Common myeloid progenitor, CD34-positive (primary cell): ENCODE data around the gene ERGIC1.

Experiments used
- CTCF ChIA-PET: fragments of 350-600 bp; sonication (Branson Sonifier 250); formaldehyde crosslinking; loops from one replicate; lab custom pipeline; 2021; ENCODE audit warnings: antibody characterized with exemption; lab: Charles Lee
- POLR2A ChIA-PET: fragments of 350-600 bp; sonication (Branson Sonifier 250); formaldehyde crosslinking; loops from one replicate; lab custom pipeline; 2021; ENCODE audit warnings: antibody characterized with exemption; lab: Charles Lee
- DNase-seq, 3 donors: peaks; one replicate each; pipeline versions ENCODE4 v3.0.0 to v3.0.0-alpha.2; 2013
- H3K27ac ChIP-seq, 2 experiments: 1 replicate in 1 of 2; 2 replicates in 1 of 2; pipeline ENCODE4 v1.7.0; 2013; ENCODE audit warnings: inconsistent platforms in 2 of 2, low read length in 2 of 2, mild to moderate bottlenecking in 2 of 2, low read depth in 1 of 2, moderate library complexity in 1 of 2; ENCODE audit not compliant: severe bottlenecking in 2 of 2, insufficient read depth in 1 of 2, poor library complexity in 1 of 2
- H3K27me3 ChIP-seq, 5 experiments: replicated peaks in 2 of 5; 1 replicate in 3 of 5; 2 replicates in 2 of 5; pipeline versions ENCODE4 v1.6.1 to v1.7.0; 2013; ENCODE audit warnings: low read length in 4 of 5, mild to moderate bottlenecking in 2 of 5, moderate library complexity in 2 of 5, inconsistent platforms in 1 of 5; ENCODE audit not compliant: insufficient read depth in 5 of 5, control insufficient read depth in 4 of 5
- H3K36me3 ChIP-seq, 4 experiments: 1 replicate in 2 of 4; 2 replicates in 2 of 4; pipeline versions ENCODE4 v1.6.1 to v1.7.0; 2013; ENCODE audit warnings: low read length in 3 of 4, control low read depth in 1 of 4, mild to moderate bottlenecking in 1 of 4; ENCODE audit not compliant: control insufficient read depth in 4 of 4, insufficient read depth in 4 of 4
- H3K4me1 ChIP-seq, 4 experiments: 1 replicate in 3 of 4; 2 replicates in 1 of 4; pipeline versions ENCODE4 v1.6.1 to v1.7.1; 2013; ENCODE audit warnings: low read length in 3 of 4, mild to moderate bottlenecking in 3 of 4, control low read depth in 1 of 4, inconsistent platforms in 1 of 4, moderate library complexity in 1 of 4; ENCODE audit not compliant: control insufficient read depth in 4 of 4, insufficient read depth in 4 of 4; ENCODE audit errors: control extremely low read depth in 1 of 4
- H3K4me3 ChIP-seq, 7 experiments: 1 replicate in 4 of 7; 2 replicates in 3 of 7; pipeline versions ENCODE4 v1.5.1 to v1.7.0; 2013; ENCODE audit warnings: mild to moderate bottlenecking in 7 of 7, low read length in 6 of 7, moderate library complexity in 6 of 7, inconsistent platforms in 2 of 7, low read depth in 2 of 7, control low read depth in 1 of 7; ENCODE audit not compliant: insufficient read depth in 4 of 7, control insufficient read depth in 1 of 7; ENCODE audit errors: extremely low read depth in 1 of 7
- H3K9me3 ChIP-seq, 5 experiments: 1 replicate in 4 of 5; 2 replicates in 1 of 5; pipeline versions ENCODE4 v1.6.1 to v1.7.1; 2013; ENCODE audit warnings: low read length in 4 of 5, mild to moderate bottlenecking in 2 of 5, inconsistent platforms in 1 of 5, low read depth in 1 of 5, moderate library complexity in 1 of 5; ENCODE audit not compliant: control insufficient read depth in 4 of 5, insufficient read depth in 2 of 5; ENCODE audit errors: control extremely low read depth in 1 of 5
- WGBS: methylation state at CpG from one replicate; pipeline ENCODE4 v1.1.5; 2013; ENCODE audit not compliant: insufficient coverage; 5-methylcytosine and 5-hydroxymethylcytosine counted together

The ERGIC1 gene

DNA sequence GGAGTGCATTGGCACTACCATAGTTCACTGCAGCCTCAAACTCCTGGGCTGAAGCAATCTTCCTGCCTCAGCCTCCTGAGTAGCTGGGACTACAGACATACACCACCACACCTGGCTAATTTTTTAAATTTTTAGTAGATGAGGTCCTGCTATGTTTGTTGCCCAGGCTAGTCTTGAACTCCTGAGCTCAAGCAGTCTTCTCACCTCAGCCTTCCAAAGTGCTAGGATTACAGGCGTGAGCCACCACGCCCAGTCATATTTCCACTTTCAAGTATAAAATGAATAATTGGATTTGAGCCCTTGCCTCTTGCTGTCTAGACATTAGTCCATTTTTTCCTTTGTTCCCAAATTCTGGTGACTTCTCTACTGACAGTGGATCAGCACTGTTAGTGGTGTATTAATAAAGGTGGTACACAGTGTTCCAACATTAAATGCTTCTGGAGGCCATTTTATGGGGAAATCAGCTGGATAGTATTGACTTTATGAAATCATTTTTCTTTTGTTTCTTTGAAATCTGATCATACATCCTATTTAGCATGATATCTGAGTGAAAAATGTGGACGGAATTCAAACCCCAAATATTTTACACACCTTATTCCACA is 165.4 kb downstream of the ERGIC1 start:
- no CpG with 5 or more reads among the region's 3 CpGs for WGBS
- peaks cover 6 to 30% (median 22%) of the 10 kb centered on the region in 4 experiments for H3K36me3 ChIP-seq
- ChIA-PET POLR2A (no interaction called here), CTCF (interaction anchor here (1.0 to 1.1 kb wide), 3 partner anchors 8 to 18 kb away, joined by 3 to 4 read pairs (median 4); no protein-coding TSS in a partner anchor)
- peaks cover 2 to 26% (median 8%) of the 10 kb centered on the region in 4 experiments for H3K4me1 ChIP-seq
- no peaks in the 10 kb centered on the region for H3K9me3 ChIP-seq
- H3K27me3 ChIP-seq: no peaks in the 10 kb centered on the region
- DNase-seq: no peak
- H3K4me3 ChIP-seq: no peak overlapping the region
- H3K27ac ChIP-seq: no peak overlapping the region

GRCh38 chr5:172999974-173000373 is 165.9 kb downstream of the ERGIC1 start:
- Histone ChIP-seq H3K27ac (no peak overlapping the region), H3K4me3 (no peak overlapping the region), H3K9me3 (no peaks in the 10 kb centered on the region), H3K27me3 (no peaks in the 10 kb centered on the region), H3K4me1 (peaks cover 2 to 26% (median 8%) of the 10 kb centered on the region in 4 experiments), H3K36me3 (peaks cover 5 to 27% (median 18%) of the 10 kb centered on the region in 4 experiments)
- POLR2A ChIA-PET: interaction anchor here (0.7 kb wide), 1 partner anchor 108 kb away, joined by 3 read pairs; no protein-coding TSS in a partner anchor
- 100% methylated on average over 1 of the region's 1 CpG for WGBS
- CTCF ChIA-PET: interaction anchor here (1.0 to 1.1 kb wide), 3 partner anchors 9 to 18 kb away, joined by 3 to 4 read pairs (median 4); no protein-coding TSS in a partner anchor
- no peak for DNase-seq

DNA sequence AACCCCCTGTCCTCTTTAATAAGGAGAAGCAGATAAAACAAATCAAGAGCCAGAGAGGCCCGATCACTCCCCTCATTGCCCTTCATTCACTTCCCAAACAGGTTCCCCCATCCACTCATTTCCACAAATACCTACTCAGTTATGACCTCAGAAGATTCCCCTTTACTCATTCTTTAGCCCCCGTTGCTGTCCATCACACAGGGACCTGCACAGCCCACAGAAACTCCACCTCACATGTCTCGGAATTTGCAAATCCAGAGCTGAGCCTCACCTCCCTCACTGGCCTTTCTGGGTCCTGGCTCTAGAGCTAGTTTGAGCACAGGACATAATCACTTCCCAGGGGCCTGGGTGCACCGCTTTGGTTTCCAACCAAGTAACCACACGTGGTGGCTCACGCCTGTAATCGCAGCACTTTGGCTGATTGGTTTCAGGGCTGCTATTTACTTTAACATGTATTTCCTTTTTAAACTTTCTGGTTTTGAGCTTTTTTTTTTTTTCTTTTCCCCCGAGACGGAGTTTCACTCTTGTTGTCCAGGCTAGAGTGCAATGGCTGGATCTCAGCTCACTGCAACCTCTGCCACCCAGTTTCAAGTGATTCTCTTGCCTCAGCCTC is 167.3 kb downstream of the ERGIC1 start:
- CTCF ChIA-PET: interaction anchor here (0.7 to 1.5 kb wide), 3 partner anchors 9 to 168 kb away, joined by 3 read pairs; no protein-coding TSS in a partner anchor
- DNase-seq: peak in 2 of 3 donors; percentile 24 to 33
- no peak overlapping the region for H3K27ac ChIP-seq
- POLR2A ChIA-PET: no interaction called here
- H3K9me3 ChIP-seq: no peaks in the 10 kb centered on the region
- H3K36me3 ChIP-seq: peaks cover 5 to 14% (median 8%) of the 10 kb centered on the region in 4 experiments
- no peak overlapping the region for H3K4me3 ChIP-seq
- no peaks in the 10 kb centered on the region for H3K27me3 ChIP-seq
- 82% methylated on average over 4 of the region's 9 CpGs for WGBS
- H3K4me1 ChIP-seq: peaks cover 2 to 26% (median 8%) of the 10 kb centered on the region in 4 experiments
